Stimulated activated CD4-positive, alpha-beta T cell treated with anti-CD3 and anti-CD28 coated beads, Interleukin-4, amount 100 ng/mL, for 4 hours (primary cell): ENCODE measurements around the gene ST8SIA1.

Source experiments
- DNase-seq, 2 experiments: peaks; one replicate each; pipeline ENCODE4 v3.0.0-alpha.2; 2020

ST8SIA1 gene

DNA sequence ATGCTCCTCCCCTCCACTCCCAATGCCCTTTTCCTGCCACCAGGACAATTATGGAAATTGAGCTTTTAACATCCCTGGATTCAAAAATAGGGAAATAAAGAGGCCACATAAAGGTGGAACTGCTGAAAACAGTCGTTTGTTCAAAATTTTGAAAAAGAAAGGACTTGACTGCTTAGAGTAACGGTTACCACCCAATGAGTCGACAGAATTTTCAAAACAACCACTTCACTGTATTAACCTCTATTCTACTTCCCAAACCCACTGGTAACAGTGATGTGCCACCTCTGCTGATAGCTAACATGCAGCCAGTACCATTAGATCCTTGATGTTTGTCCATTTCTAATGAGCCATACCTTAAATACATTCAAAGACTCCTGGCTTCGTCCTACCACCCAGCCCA lies 4.9 kb downstream of the ST8SIA1 start:
- no peak for DNase-seq

DNA sequence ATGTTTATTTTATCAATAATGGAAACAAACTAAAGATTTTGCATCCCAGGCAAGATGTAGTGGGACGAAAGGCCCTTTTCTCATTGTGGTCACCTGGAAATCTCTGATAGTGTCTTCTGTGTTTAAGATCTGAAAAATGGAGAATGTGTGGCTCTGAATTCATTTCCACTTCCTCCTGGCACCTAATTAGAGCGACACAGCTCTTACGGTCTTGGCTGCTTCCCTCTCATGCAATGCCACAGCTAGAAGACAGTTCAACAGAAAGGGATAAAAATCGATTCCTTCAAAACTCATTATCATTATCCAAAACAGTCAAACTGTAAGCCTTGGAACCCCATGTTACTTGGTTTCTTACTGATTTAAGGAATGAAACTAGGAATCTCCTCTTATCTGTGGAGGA lies 9.3 kb downstream of the ST8SIA1 start:
- no peak for DNase-seq

GRCh38 chr12:22322091-22322490 lies 12.4 kb downstream of the ST8SIA1 start:
- no peak for DNase-seq

- peak in 1 of 2 experiments; percentile 34 for DNase-seq
Measured at GRCh38 chr12:22321638-22322037, 12.9 kb downstream of the ST8SIA1 start.

GRCh38 chr12:22321018-22321605 lies 13.4 kb downstream of the ST8SIA1 start:
- no peak for DNase-seq

DNA sequence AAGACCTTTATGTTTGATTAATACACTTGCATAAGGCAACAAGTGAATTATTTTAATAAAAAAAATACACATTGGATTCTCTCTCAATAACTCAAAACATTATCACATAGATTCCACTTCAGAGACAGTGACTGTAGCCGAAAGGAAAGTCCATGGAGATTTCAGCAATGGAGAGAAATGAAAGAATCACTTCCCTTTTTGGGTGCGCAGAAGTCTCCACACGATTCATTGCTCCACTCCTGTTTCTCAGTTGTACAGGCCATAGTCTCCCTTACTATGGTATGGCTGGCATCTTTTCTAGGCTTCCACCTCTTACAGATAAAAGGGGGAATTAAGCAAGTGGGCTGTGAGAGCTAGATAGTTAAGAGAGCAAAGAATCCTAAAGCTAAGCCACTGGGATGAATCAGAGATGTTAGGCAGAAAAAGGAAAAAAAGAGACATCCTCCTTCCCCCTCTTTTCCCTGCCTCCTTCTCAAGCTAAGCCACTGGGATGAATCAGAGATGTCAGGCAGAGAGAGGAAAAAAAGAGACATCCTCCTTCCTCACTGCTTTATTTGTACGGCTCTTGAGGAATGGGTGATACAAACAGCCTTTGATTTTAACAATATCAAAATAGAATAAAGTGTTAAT lies 16.3 kb downstream of the ST8SIA1 start:
- no peak for DNase-seq

GRCh38 chr12:22313963-22314330 lies 20.6 kb downstream of the ST8SIA1 start:
- DNase-seq: no peak

DNA sequence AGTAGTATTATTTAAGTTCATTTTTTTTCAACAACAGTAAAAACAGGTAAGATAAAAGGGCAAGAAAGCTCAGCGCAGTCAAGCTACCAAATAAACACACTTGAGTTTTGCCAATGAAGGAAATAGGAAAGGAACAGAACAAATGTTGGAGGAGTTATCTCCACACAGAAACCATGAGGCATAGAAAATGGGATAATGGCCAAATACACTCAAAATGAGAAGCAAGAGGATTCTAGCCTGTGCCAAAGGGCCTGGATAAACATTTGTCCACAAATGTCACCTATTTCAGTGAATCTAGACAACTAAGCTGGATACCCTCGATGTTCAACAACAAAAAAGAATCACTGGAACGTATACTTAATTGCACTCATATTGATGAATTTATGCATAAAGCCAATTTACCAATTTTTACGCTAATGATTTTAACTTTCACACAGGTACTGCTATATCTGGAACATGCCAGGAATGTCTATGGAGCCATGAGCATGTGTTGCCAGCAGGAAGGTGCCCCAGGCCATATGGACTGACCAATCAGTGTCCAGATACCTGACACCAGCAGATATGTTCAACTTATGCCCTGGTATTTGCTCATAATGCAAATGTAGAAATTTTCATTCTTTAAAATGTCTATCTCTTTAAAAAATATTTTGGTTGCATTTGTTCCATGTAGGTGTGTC lies 21.1 kb downstream of the ST8SIA1 start:
- DNase-seq: no peak

GRCh38 chr12:22312336-22312735 lies 22.2 kb downstream of the ST8SIA1 start:
- no peak for DNase-seq

- no peak for DNase-seq
Measured at GRCh38 chr12:22310709-22311108, 23.8 kb downstream of the ST8SIA1 start.

- DNase-seq: no peak
Measured at GRCh38 chr12:22310275-22310674, 24.2 kb downstream of the ST8SIA1 start.

GRCh38 chr12:22307811-22308210 lies 26.7 kb downstream of the ST8SIA1 start:
- no peak for DNase-seq

GRCh38 chr12:22306311-22306710 lies 28.2 kb downstream of the ST8SIA1 start:
- DNase-seq: no peak

- DNase-seq: no peak
Measured at GRCh38 chr12:22304341-22304740, 30.2 kb downstream of the ST8SIA1 start.

- no peak for DNase-seq
Measured at GRCh38 chr12:22299294-22299912, 35.1 kb downstream of the ST8SIA1 start.

GRCh38 chr12:22289250-22289649 lies 45.3 kb downstream of the ST8SIA1 start:
- DNase-seq: no peak

- peak; percentile 1 to 9 for DNase-seq
Measured at GRCh38 chr12:22287776-22288621, 46.5 kb downstream of the ST8SIA1 start.

- DNase-seq: no peak
Measured at GRCh38 chr12:22287101-22287500, 47.4 kb downstream of the ST8SIA1 start.

- no peak for DNase-seq
Measured at GRCh38 chr12:22286569-22286968, 47.9 kb downstream of the ST8SIA1 start.

DNA sequence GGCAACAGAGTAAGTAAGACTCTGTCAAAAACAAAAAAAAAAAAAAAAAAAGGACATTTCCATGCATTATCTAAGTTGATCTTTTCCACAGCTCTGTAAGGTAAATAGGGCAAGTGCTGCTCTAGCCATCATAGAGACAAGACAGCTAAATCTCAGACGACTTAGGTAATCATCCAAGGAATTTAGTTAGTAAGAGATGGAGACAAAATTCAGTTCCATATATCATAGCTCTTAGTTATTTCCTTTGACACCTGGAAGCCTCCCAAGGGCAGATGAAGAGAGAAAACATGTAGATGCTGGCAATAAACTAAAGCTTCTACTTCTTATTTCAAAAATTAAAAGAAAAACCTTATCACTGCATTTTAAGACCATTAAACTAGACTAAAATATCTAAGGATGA lies 48.7 kb downstream of the ST8SIA1 start:
- no peak for DNase-seq

GRCh38 chr12:22284871-22285270 lies 49.6 kb downstream of the ST8SIA1 start:
- DNase-seq: no peak

DNA sequence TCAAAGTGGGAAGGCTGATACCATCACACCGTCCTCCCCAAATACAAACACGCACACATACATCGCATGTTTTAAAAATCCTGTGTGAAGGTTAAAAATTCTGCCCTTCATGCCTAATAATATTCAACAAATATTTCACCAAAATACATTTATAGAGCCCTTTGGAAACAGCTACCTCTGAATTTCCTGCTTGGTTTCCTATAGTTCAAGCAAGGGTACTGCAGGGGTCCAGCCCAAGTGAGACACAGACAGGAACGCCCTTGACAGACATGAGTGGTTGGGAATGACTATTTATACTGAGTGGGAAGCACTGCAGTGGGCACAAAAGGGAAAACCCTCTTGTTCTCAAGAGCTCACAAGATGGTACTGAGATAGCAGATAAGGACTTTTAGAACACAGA lies 51.0 kb downstream of the ST8SIA1 start:
- no peak for DNase-seq

- DNase-seq: no peak
Measured at GRCh38 chr12:22283006-22283506, 51.5 kb downstream of the ST8SIA1 start.
